ENCODE results near the gene FAM167B. TPM values are rescaled to one million over a fixed set of nuclear protein-coding genes. Genes with fewer than 3 reads are reported as not detected.

Gene FAM167B
- total and polyA plus RNA-seq, 12 donors = 1.0 to 17.3 (median 4.5) TPM

GRCh38 chr1:32215629-32216480 lies 31.2 kb upstream of the FAM167B start:
- Histone ChIP-seq H3K27me3 (no peaks in the 10 kb centered on the region), H3K4me3 (no peak overlapping the region), H3K4me1 (peaks cover 2 to 20% (median 9%) of the 10 kb centered on the region in 9 donors), H3K36me3 (peaks cover 0 to 80% (median 14%) of the 10 kb centered on the region in 9 donors), H3K9me3 (no peaks in the 10 kb centered on the region), H3K27ac (peak overlapping the region in 5 of 10 donors; percentile 11 to 41 (median 19))
- intact Hi-C loops (cut with DNase I) = loop anchor here in 3 of 10 donors (10.0 kb wide), 3 partner anchors 99 to 179 kb away; partner anchors contain the start of gene BSDC1 (in 1 of the 3)
- ATAC-seq = peak; percentile 65 to 85 (median 78)
- WGBS, 2 donors = 70 to 81% methylated on average over 10 of the region's 10 CpGs
- DNase-seq = peak; percentile 44 to 58
- TF ChIP-seq CTCF (IDR thresholded peaks at IDR 0.05) = peak; percentile 41 to 85 (median 78)

- Histone ChIP-seq H3K9me3 (no peaks in the 10 kb centered on the region), H3K36me3 (peaks cover 0 to 80% (median 14%) of the 10 kb centered on the region in 9 donors), H3K27me3 (no peaks in the 10 kb centered on the region), H3K27ac (no peak overlapping the region), H3K4me3 (no peak overlapping the region), H3K4me1 (peaks cover 2 to 27% (median 16%) of the 10 kb centered on the region in 9 donors)
- TF ChIP-seq CTCF (IDR thresholded peaks at IDR 0.05) = no peak
- no peak for DNase-seq
- intact Hi-C loops (cut with DNase I) = loop anchor here in 3 of 10 donors (10.0 kb wide), 3 partner anchors 98 to 178 kb away; partner anchors contain the start of gene BSDC1 (in 1 of the 3)
- ATAC-seq = no peak
- WGBS, 2 donors = 90 to 95% methylated on average over 5 of the region's 5 CpGs
Observed at GRCh38 chr1:32216566-32216965, 30.5 kb upstream of the FAM167B start.

- intact Hi-C loops (cut with DNase I) = loop anchor here in 3 of 10 donors (10.0 kb wide), 3 partner anchors 96 to 176 kb away; partner anchors contain the start of gene BSDC1 (in 1 of the 3)
- H3K27me3 ChIP-seq = no peaks in the 10 kb centered on the region
- no peak for DNase-seq
Observed at GRCh38 chr1:32219022-32219421, 28.0 kb upstream of the FAM167B start.

More at GRCh38 chr1:32219022-32219421, 28.0 kb upstream of the FAM167B start:
- 91% methylated on average over 7 of the region's 7 CpGs for WGBS, 2 donors
- Histone ChIP-seq H3K27ac (no peak overlapping the region), H3K4me3 (no peak overlapping the region), H3K4me1 (peaks cover 7 to 43% (median 30%) of the 10 kb centered on the region in 9 donors), H3K36me3 (peaks cover 0 to 72% (median 17%) of the 10 kb centered on the region in 9 donors), H3K9me3 (no peaks in the 10 kb centered on the region)
- TF ChIP-seq CTCF (IDR thresholded peaks at IDR 0.05) = no peak
- ATAC-seq = no peak

All from heart right ventricle (tissue), 16 donors.